ENCODE results near the gene GTF2IRD1.

The GTF2IRD1 gene

DNA sequence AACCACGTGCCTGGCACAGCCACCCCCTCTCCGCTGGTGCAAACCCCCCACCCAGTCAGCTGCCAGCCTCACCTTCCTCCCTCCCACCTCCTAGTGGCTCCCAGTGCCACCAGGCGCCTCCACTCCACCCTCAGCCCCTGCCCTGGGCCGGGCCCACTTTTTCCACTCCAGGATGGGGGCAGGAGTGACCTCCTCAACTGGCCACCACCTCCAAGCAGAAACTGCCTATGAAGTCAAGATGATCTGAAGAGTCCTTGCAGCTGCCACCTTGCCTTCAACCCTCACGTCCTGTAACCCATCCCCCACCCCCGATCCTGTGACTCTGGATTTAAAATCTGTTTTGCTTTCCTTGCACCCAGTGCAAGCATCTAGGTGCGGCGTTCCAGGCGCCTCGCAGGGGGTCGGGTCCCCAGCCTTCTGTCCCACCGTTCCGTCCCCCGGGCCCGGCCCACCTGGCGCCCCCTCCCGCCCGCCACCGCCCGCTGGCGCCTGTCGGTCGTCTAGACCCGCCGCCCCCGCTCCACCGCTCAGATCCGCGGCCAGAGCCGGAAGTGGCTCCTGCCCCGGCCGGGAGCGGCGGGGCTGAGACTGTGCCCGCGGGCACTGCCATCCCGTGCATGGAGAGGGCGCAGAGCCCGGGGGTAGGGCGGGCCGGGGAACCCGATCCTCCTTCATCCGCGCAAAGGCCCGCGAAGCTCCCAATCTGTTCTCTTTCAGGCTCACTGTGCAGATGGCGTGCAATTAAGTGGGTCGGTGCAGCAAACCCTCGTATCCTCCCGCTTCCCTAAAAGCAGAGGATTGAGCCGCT lies 152.6 kb downstream of the GTF2IRD1 start:
- H3K27me3 ChIP-seq (ENCODE audit: insufficient read depth, low read depth, severe bottlenecking) = no peaks in the 10 kb centered on the region
- H3K36me3 ChIP-seq = peaks cover 40% of the 10 kb centered on the region
- H3K4me3 ChIP-seq (ENCODE audit: low read depth, low read length) = peak overlapping the region; percentile 30
- peak overlapping the region; percentile 87 for H3K27ac ChIP-seq
- TF ChIP-seq, protein P1, sequence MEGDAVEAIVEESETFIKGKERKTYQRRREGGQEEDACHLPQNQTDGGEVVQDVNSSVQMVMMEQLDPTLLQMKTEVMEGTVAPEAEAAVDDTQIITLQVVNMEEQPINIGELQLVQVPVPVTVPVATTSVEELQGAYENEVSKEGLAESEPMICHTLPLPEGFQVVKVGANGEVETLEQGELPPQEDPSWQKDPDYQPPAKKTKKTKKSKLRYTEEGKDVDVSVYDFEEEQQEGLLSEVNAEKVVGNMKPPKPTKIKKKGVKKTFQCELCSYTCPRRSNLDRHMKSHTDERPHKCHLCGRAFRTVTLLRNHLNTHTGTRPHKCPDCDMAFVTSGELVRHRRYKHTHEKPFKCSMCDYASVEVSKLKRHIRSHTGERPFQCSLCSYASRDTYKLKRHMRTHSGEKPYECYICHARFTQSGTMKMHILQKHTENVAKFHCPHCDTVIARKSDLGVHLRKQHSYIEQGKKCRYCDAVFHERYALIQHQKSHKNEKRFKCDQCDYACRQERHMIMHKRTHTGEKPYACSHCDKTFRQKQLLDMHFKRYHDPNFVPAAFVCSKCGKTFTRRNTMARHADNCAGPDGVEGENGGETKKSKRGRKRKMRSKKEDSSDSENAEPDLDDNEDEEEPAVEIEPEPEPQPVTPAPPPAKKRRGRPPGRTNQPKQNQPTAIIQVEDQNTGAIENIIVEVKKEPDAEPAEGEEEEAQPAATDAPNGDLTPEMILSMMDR (IDR thresholded peaks at IDR 0.05; ENCODE audit: low read depth, low read length) = no peak; the same call in 1 of the 2 replicates
- H3K9me3 ChIP-seq (ENCODE audit: severe bottlenecking) = no peaks in the 10 kb centered on the region
- DNase-seq = peak; percentile 71

DNA sequence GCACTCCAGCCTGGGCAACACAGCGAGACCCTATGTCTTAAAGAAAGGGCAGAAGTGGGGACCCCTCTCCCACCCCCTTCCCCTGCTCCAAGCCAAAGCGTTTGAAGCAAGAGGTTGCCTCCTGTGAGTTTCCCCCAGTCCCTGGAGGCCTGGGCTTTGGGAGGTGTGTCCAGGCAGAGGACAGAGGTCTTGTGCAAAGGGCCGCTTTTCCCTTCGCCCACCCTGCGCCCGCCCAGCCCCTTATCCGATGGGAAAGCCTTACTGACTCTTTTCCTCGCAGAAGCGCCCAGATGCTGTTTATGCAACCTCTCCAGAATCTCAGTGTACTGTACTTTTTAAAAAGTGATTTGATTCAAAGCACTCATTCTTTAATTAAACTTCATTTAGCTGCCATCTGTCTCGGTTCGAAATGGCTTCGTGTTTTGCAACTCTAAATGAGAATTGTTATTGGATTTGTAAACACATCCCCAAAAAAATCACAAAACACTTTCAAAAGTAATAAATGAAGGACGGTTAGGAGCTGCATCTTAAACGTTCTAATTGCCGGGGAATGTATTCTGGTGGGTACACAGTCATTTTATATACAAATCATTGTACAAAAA lies 153.3 kb downstream of the GTF2IRD1 start:
- TF ChIP-seq, protein P1 (IDR thresholded peaks at IDR 0.05; ENCODE audit: low read depth, low read length) = no peak
- Histone ChIP-seq H3K36me3 (peaks cover 33% of the 10 kb centered on the region), H3K4me3 (ENCODE audit: low read depth, low read length) (peak overlapping the region; percentile 30), H3K27me3 (ENCODE audit: insufficient read depth, low read depth, severe bottlenecking) (no peaks in the 10 kb centered on the region), H3K9me3 (ENCODE audit: severe bottlenecking) (no peaks in the 10 kb centered on the region), H3K27ac (peak overlapping the region; percentile 87)
- no peak for DNase-seq

DNA sequence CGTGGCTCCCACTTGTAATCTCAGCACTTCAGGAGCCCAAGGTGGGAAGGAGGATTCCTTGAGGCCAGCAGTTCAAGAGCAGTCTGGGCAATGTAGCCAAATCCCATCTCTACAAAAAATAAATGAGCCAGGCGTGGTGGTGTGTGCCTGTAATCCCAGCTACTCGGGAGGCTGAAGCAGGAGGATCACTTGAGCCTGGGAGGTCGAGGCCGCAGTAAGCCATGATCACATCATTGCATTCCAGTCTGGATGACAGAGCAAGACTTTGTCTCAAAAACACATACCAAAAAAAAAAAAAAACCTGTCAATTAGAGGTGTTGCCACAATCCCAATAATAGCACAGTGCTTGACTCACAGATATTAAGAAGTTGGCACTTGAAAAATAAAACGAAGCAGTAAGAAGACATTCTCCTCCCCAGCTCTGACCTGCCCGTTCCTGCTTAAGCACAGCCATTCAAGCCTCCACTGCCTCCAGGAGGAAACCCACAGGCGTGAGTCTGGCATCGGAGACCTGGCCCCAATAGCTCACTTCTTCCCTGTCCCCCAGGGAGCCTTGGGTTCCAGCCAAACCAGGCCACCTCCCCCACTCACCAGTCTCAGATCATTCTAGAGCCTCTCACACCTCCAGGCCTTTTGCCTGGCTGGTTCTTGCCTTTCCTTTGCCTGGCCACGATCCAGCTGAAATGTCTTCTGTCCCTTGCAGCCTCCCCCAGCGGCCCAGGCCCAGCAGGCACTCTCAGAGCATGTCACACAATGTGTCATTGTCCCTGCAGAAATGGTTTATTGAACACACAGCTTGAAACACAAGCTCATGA lies 158.5 kb downstream of the GTF2IRD1 start:
- no peaks in the 10 kb centered on the region for H3K27me3 ChIP-seq (ENCODE audit: insufficient read depth, low read depth, severe bottlenecking)
- no peak overlapping the region for H3K27ac ChIP-seq
- no peak overlapping the region for H3K4me3 ChIP-seq (ENCODE audit: low read depth, low read length)
- H3K36me3 ChIP-seq = 0 out of 2 replicates have a peak, but pooled peaks cover 3% of the 10 kb centered on the region
- TF ChIP-seq, protein P1 (IDR thresholded peaks at IDR 0.05; ENCODE audit: low read depth, low read length) = no peak
- no peaks in the 10 kb centered on the region for H3K9me3 ChIP-seq (ENCODE audit: severe bottlenecking)
- DNase-seq = no peak

DNA sequence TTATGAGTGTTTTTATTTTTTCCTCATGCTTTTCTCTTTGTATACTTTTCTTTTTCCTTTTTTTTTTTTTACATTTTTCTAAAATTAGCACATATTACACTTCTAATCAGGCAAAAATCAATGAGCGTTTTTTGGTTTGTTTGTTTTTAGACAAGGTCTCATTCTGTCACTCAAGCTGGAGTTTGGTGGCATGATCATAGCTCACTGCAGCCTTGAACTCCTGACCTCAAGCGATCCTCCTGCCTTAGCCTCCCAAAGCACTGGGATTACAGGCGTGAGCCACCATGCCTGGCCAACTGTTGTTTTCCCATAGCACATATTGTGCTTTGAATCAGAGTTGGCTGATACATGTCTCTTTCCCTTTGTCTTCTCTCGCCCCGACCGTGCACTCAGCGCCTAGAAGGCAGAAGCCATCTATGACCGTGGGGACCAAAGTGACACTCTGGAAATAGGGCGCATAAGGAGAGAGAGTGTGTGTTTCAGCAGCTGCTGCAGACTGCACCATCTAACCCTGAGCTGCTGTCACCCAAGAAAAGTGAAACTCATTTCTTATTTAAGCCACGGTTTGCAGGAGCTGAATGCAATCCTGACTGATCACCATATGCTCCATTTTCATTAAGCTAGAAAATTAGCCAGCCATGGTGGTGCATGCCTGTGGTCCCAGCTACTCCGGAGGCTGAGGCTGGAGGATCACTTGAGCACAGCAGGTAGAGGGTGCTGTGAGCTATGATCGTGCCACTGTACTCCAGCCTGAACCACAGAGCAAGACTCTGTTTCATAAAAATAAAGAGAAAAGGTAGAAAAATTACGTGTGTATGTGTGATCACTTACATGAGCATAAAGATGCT lies 162.5 kb downstream of the GTF2IRD1 start:
- H3K4me3 ChIP-seq (ENCODE audit: low read depth, low read length) = no peak overlapping the region
- TF ChIP-seq, protein P1 (IDR thresholded peaks at IDR 0.05; ENCODE audit: low read depth, low read length) = peak; percentile 35; the same call in 1 of the 2 replicates
- no peaks in the 10 kb centered on the region for H3K36me3 ChIP-seq
- DNase-seq = peak; percentile 76
- peak overlapping the region; percentile 32 for H3K27ac ChIP-seq
- H3K9me3 ChIP-seq (ENCODE audit: severe bottlenecking) = no peaks in the 10 kb centered on the region
- no peaks in the 10 kb centered on the region for H3K27me3 ChIP-seq (ENCODE audit: insufficient read depth, low read depth, severe bottlenecking)

DNA sequence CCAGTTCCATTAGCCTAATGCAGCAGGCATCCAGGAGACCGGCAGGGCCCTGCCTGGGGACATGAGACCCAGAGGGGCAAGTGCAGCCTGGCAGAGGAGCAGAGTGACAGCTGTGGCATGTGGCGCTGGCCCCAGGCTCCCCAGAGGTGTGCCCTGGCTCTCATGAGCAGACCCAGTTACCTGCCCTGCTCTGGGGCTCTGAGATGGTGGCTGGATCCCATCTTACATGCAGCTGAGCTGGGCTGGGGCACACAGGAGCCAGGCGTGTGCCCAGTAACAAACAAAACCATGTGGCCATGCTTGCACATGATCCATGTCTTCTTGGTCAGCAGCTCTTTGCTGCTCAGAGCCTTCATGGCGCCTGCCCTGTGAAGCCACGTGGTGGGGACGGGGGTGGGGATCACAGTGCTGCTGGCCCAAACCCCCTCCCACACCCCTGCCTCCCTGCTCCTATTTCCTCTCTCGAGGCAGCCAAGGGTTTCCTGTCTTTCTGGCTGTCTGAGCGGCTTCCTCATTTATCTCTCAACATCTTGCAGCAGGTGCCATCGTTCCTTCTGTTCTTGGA lies 163.6 kb downstream of the GTF2IRD1 start:
- Histone ChIP-seq H3K27ac (peak overlapping the region; percentile 50), H3K9me3 (ENCODE audit: severe bottlenecking) (no peaks in the 10 kb centered on the region), H3K27me3 (ENCODE audit: insufficient read depth, low read depth, severe bottlenecking) (no peaks in the 10 kb centered on the region), H3K4me3 (ENCODE audit: low read depth, low read length) (no peak overlapping the region), H3K36me3 (no peaks in the 10 kb centered on the region)
- TF ChIP-seq, protein P1 (IDR thresholded peaks at IDR 0.05; ENCODE audit: low read depth, low read length) = no peak
- peak; percentile 24 for DNase-seq

Measured in WERI-Rb-1 (cell line).